HCT116 (cell line): Measurements from ENCODE around the gene DCUN1D2.

Experiments
- ELF1 ChIP-seq: IDR thresholded peaks from 2 replicates; pipeline ENCODE4 v1.6.1; 2012; ENCODE audit warnings: low read depth, borderline replicate concordance
- EZH2phosphoT487 ChIP-seq: fragments of 200-600 bp; IDR thresholded peaks from 2 replicates; pipeline ENCODE4 v1.6.1; 2018; ENCODE audit warnings: antibody characterized with exemption, borderline replicate concordance
- YY1 ChIP-seq: IDR thresholded peaks from 2 replicates; pipeline ENCODE4 v1.6.1; 2011; ENCODE audit warnings: low read length, low read depth, moderate library complexity, mild to moderate bottlenecking; ENCODE audit not compliant: insufficient replicate concordance; ENCODE audit errors: extremely low read depth
- TF ChIP-seq, protein P1 (sequence below): IDR thresholded peaks from 2 replicates; pipeline ENCODE4 v1.6.1; 2012
- TF ChIP-seq, protein P2 (sequence below), 3 experiments: fragments of 200-600 bp in 1 of 3; sonication (generic) in 1 of 3; IDR thresholded peaks in 2 of 3; conservative IDR thresholded peaks in 1 of 3; 2 replicates each; pipeline ENCODE4 v1.5.1; 2012 to 2017; ENCODE audit warnings: low read depth in 2 of 3, low read length in 2 of 3, antibody characterized with exemption in 1 of 3, borderline replicate concordance in 1 of 3, control low read depth in 1 of 3, mild to moderate bottlenecking in 1 of 3, mixed read lengths in 1 of 3, mixed run types in 1 of 3, moderate library complexity in 1 of 3; ENCODE audit not compliant: insufficient read depth in 1 of 3
- TF ChIP-seq, protein P3 (sequence below): IDR thresholded peaks from 2 replicates; pipeline ENCODE4 v1.6.1; 2012; ENCODE audit warnings: low read depth

DNA sequence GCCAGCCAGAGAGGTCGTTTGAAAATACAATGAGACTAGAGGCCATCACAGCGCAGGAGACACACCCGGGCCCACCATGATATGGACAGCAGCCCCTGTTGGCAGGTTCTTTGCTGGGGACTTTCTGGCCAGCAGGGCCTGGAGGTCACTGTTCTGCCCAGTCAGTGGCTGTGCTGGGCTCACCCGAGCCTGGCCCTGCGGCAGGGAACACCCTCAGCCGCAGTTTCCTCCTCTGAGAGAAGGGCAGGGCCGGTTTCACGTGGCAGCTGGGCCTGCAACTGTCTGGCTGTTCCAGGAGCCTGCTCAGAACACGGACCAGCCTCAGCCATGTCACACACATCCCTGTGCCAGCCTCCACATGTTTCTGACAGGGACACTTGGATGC lies 76.6 kb downstream of the DCUN1D2 start:
- TF ChIP-seq, protein P1, sequence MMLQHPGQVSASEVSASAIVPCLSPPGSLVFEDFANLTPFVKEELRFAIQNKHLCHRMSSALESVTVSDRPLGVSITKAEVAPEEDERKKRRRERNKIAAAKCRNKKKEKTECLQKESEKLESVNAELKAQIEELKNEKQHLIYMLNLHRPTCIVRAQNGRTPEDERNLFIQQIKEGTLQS = no peak
- TF ChIP-seq, protein P2, sequence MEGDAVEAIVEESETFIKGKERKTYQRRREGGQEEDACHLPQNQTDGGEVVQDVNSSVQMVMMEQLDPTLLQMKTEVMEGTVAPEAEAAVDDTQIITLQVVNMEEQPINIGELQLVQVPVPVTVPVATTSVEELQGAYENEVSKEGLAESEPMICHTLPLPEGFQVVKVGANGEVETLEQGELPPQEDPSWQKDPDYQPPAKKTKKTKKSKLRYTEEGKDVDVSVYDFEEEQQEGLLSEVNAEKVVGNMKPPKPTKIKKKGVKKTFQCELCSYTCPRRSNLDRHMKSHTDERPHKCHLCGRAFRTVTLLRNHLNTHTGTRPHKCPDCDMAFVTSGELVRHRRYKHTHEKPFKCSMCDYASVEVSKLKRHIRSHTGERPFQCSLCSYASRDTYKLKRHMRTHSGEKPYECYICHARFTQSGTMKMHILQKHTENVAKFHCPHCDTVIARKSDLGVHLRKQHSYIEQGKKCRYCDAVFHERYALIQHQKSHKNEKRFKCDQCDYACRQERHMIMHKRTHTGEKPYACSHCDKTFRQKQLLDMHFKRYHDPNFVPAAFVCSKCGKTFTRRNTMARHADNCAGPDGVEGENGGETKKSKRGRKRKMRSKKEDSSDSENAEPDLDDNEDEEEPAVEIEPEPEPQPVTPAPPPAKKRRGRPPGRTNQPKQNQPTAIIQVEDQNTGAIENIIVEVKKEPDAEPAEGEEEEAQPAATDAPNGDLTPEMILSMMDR (IDR thresholded peaks at IDR 0.05 in 2 of 3, conservative IDR thresholded peaks at IDR 0.05 in 1 of 3; ENCODE audit: borderline replicate concordance in 1 of 3, insufficient read depth in 1 of 3, low read depth in 2 of 3, low read length in 2 of 3) = no peak
- TF ChIP-seq YY1 (no peak), EZH2phosphoT487 (no peak), ELF1 (no peak)
- TF ChIP-seq, protein P3, sequence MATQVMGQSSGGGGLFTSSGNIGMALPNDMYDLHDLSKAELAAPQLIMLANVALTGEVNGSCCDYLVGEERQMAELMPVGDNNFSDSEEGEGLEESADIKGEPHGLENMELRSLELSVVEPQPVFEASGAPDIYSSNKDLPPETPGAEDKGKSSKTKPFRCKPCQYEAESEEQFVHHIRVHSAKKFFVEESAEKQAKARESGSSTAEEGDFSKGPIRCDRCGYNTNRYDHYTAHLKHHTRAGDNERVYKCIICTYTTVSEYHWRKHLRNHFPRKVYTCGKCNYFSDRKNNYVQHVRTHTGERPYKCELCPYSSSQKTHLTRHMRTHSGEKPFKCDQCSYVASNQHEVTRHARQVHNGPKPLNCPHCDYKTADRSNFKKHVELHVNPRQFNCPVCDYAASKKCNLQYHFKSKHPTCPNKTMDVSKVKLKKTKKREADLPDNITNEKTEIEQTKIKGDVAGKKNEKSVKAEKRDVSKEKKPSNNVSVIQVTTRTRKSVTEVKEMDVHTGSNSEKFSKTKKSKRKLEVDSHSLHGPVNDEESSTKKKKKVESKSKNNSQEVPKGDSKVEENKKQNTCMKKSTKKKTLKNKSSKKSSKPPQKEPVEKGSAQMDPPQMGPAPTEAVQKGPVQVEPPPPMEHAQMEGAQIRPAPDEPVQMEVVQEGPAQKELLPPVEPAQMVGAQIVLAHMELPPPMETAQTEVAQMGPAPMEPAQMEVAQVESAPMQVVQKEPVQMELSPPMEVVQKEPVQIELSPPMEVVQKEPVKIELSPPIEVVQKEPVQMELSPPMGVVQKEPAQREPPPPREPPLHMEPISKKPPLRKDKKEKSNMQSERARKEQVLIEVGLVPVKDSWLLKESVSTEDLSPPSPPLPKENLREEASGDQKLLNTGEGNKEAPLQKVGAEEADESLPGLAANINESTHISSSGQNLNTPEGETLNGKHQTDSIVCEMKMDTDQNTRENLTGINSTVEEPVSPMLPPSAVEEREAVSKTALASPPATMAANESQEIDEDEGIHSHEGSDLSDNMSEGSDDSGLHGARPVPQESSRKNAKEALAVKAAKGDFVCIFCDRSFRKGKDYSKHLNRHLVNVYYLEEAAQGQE = no peak
